Naive thymus-derived CD4-positive, alpha-beta T cell (primary cell): ENCODE data around the gene RBMX. TPM values are rescaled to one million over a fixed set of nuclear protein-coding genes. Genes with fewer than 3 reads are reported as not detected.
"Not testable (repeated sequence)": the region's sequence is repeated elsewhere in the genome, so short reads cannot be mapped to it uniquely, and the experiment has no call there.

Experiments
- ATAC-seq: fragments of 150-1000 bp; cut with Tn5 transposase; 2 replicates; pipeline ENCODE4 v1.10.0; 2021; ENCODE audit warnings: mild to moderate bottlenecking, moderate library complexity
- CTCF ChIA-PET: fragments of 350-600 bp; sonication (Branson Sonifier 250); formaldehyde crosslinking; loops from one replicate; lab custom pipeline; 2021; ENCODE audit warnings: antibody characterized with exemption; lab: Charles Lee
- POLR2A ChIA-PET: fragments of 350-600 bp; sonication (Branson Sonifier 250); formaldehyde crosslinking; loops from one replicate; lab custom pipeline; 2021; ENCODE audit warnings: antibody characterized with exemption, inconsistent platforms; lab: Charles Lee
- DNase-seq, 9 donors: peaks; one replicate each; pipeline versions ENCODE4 v3.0.0 to v3.0.0-alpha.2; 2020 to 2022; ENCODE audit warnings: mixed read lengths in 1 of 9
- H3K27ac ChIP-seq: one replicate; pipeline ENCODE4 v1.7.0; 2013; ENCODE audit warnings: mild to moderate bottlenecking, low read depth, low read length, moderate library complexity
- H3K27me3 ChIP-seq, 2 donors: one replicate each; pipeline ENCODE4 v1.7.0; 2013; ENCODE audit warnings: low read length in 2 of 2, mild to moderate bottlenecking in 2 of 2, moderate library complexity in 2 of 2; ENCODE audit not compliant: control insufficient read depth in 2 of 2, insufficient read depth in 2 of 2
- H3K36me3 ChIP-seq, 3 experiments: 1 replicate in 2 of 3; 2 replicates in 1 of 3; pipeline ENCODE4 v1.7.0; 2013; ENCODE audit warnings: low read length in 3 of 3, mild to moderate bottlenecking in 3 of 3, moderate library complexity in 1 of 3; ENCODE audit not compliant: insufficient read depth in 3 of 3, control insufficient read depth in 2 of 3
- H3K4me1 ChIP-seq, 2 donors: one replicate each; pipeline ENCODE4 v1.7.0; 2013; ENCODE audit warnings: low read length in 2 of 2, mild to moderate bottlenecking in 2 of 2, moderate library complexity in 1 of 2; ENCODE audit not compliant: control insufficient read depth in 2 of 2, insufficient read depth in 2 of 2
- H3K4me3 ChIP-seq: 2 replicates; pipeline ENCODE4 v1.7.0; 2013; ENCODE audit warnings: mild to moderate bottlenecking, low read length
- H3K9me3 ChIP-seq, 3 experiments: 1 replicate in 2 of 3; 2 replicates in 1 of 3; pipeline ENCODE4 v1.7.0; 2013; ENCODE audit warnings: low read length in 3 of 3; ENCODE audit not compliant: control insufficient read depth in 2 of 3
- H3K27ac Mint-ChIP-seq, 9 donors: one replicate each; pipeline ENCODE4 v1.8.0; 2020 to 2022; ENCODE audit warnings: mixed read lengths in 9 of 9, mild to moderate bottlenecking in 8 of 9, moderate library complexity in 5 of 9, inconsistent platforms in 2 of 9
- H3K27me3 Mint-ChIP-seq, 5 donors: one replicate each; pipeline ENCODE4 v1.8.0; 2021 to 2022; ENCODE audit warnings: mixed read lengths in 5 of 5, mild to moderate bottlenecking in 1 of 5
- H3K36me3 Mint-ChIP-seq, 5 donors: one replicate each; pipeline ENCODE4 v1.8.0; 2020 to 2022; ENCODE audit warnings: mixed read lengths in 5 of 5, mild to moderate bottlenecking in 3 of 5, inconsistent platforms in 1 of 5
- H3K4me1 Mint-ChIP-seq, 7 donors: one replicate each; pipeline ENCODE4 v1.8.0; 2020 to 2022; ENCODE audit warnings: mixed read lengths in 7 of 7, mild to moderate bottlenecking in 3 of 7, inconsistent platforms in 1 of 7
- H3K4me3 Mint-ChIP-seq, 10 donors: one replicate each; pipeline ENCODE4 v1.8.0; 2020 to 2022; ENCODE audit warnings: mild to moderate bottlenecking in 10 of 10, mixed read lengths in 10 of 10, moderate library complexity in 6 of 10, inconsistent platforms in 2 of 10
- H3K9me3 Mint-ChIP-seq, 11 donors: one replicate each; pipeline ENCODE4 v1.8.0; 2020 to 2022; ENCODE audit warnings: mixed read lengths in 11 of 11, mild to moderate bottlenecking in 4 of 11, inconsistent platforms in 1 of 11, moderate library complexity in 1 of 11
- intact Hi-C, 2 donors: fragments of 100-400 bp; cut with micrococcal nuclease; formaldehyde crosslinking; loops; one replicate each; pipeline ENCODE4 v1.15.1; 2023
- polyA plus RNA-seq, 2 donors: library from polyadenylated mRNA; unstranded; fragments of 300-500 nt; fragmentation: Illumina TruSeq; gene quantifications; one replicate each; pipeline ENCODE4 v1.2.3, GENCODE V29; 2021
- total RNA-seq, 6 experiments: library from RNA in 5 of 6; stranded (reverse) in 5 of 6; gene quantifications; 1 replicate in 5 of 6; 2 replicates in 1 of 6; pipeline ENCODE4 v1.2.3 and lab custom pipeline; 2021 to 2026

RBMX gene
- total and polyA plus RNA-seq, 7 experiments from 2014 or later: 194 to 263 (median 224) TPM

DNA sequence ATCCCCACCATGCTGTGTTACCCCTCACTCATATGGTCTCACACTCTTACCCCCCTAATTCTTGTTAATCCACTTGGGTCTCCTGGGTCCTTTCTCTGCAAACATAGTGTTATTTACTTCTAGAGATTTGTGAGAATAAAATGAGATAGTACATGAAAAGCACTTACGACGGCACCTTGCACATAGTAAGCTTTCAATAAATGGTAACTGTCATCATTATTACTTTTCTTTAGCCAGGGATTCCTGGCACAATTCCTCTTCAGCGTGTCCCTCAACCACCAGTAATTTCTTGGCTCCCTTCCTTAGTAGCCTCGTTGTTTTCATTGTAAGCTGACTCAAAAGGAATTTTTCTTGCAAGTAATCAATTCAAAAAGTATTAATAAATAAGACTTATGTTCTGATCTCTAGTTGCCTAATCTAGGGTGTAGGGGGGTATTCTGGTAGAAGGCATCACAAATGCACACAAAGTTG, 30.1 kb upstream of the RBMX start:
- peaks cover 0 to 22% (median 11%) of the 10 kb centered on the region in 7 donors for H3K4me1 Mint-ChIP-seq
- Histone ChIP-seq H3K4me3 (peak overlapping the region; percentile 84), H3K9me3 (no peaks in the 10 kb centered on the region), H3K36me3 (no peaks in the 10 kb centered on the region), H3K27ac (no peak overlapping the region), H3K4me1 (peaks cover 0 to 7% of the 10 kb centered on the region in 2 donors), H3K27me3 (no peaks in the 10 kb centered on the region)
- no peak for DNase-seq
- CTCF ChIA-PET: no interaction called here
- peak overlapping the region; percentile 87 to 97 (median 96) for H3K4me3 Mint-ChIP-seq
- no peaks in the 10 kb centered on the region for H3K27me3 Mint-ChIP-seq
- intact Hi-C loops: loop anchor here (1.0 to 10.0 kb wide), 3 partner anchors 46 to 414 kb away; no protein-coding TSS in a partner anchor
- POLR2A ChIA-PET: interaction anchor here (1.3 kb wide), 1 partner anchor 413 kb away, joined by 4 read pairs; the partner anchor contains the start of gene HTATSF1
- peak overlapping the region; percentile 2 to 97 (median 89) for H3K27ac Mint-ChIP-seq
- no peaks in the 10 kb centered on the region for H3K36me3 Mint-ChIP-seq
- H3K9me3 Mint-ChIP-seq: no peaks in the 10 kb centered on the region
- ATAC-seq: no peak

DNA sequence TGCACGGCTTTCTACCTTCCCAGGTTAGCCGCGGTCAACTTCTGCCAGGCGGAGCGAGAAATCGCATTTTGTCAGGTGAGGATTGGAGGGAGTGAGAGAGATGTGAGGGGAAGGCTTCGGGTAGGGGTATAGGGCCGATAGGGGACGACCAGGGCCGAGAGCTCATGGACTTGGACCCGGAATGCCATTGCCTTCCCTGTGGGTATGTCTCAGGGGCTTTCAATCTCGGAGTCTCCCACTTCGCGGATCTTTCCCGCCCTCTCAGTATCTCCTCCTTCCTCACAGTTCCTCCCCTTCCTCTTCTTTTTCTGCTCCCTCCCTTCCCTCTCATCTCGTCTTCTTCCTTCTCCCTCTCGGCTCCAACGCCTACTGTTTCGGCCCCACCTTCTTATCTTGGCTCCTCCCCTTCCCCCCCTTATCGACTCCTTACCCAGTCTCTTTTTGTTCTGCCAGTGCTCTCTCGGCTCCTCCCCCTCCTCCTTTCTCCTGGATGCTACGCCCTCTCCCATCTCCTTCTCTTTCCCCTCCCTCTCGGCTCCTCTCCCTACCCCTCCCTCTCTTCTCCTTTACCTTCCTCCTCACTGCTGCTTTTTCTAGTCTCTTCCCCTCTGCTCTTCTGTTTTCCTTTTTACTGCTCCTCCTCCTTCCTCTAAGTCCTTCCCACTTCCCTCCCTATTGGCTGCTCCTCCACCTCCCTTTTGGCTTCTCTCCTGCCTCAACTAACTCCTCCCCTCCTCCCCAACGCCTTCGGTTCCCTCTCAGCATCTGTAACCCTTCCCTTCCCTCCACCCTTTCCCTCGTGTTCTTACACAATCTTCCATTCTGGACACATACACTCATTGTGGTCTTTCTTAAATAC, 29.4 kb upstream of the RBMX start:
- no peaks in the 10 kb centered on the region for H3K36me3 ChIP-seq
- ATAC-seq (peak; percentile 75), DNase-seq (peak; percentile 10 to 59 (median 39))
- Mint-ChIP-seq H3K4me1 (peaks cover 0 to 22% (median 11%) of the 10 kb centered on the region in 7 donors), H3K27me3 (no peaks in the 10 kb centered on the region), H3K36me3 (no peaks in the 10 kb centered on the region), H3K9me3 (no peaks in the 10 kb centered on the region), H3K4me3 (peak overlapping the region; percentile 87 to 97 (median 96)), H3K27ac (peak overlapping the region; percentile 75 to 97 (median 91))
- CTCF ChIA-PET: no interaction called here
- peaks cover 0 to 7% of the 10 kb centered on the region in 2 donors for H3K4me1 ChIP-seq
- intact Hi-C loops: loop anchor here (1.0 to 10.0 kb wide), 6 partner anchors 30 to 936 kb away; partner anchors contain the start of gene RBMX (in 2 of the 2)
- H3K4me3 ChIP-seq: peak overlapping the region; percentile 84
- POLR2A ChIA-PET: interaction anchor here (0.5 to 2.1 kb wide), 3 partner anchors 30 to 413 kb away, joined by 4 to 11 read pairs (median 7); partner anchors contain the start of genes HTATSF1 and RBMX
- no peaks in the 10 kb centered on the region for H3K9me3 ChIP-seq
- no peaks in the 10 kb centered on the region for H3K27me3 ChIP-seq
- peak overlapping the region; percentile 89 for H3K27ac ChIP-seq

- peak overlapping the region; percentile 87 to 97 (median 96) for H3K4me3 Mint-ChIP-seq
Measured at GRCh38 chrX:136909119-136909705, 28.7 kb upstream of the RBMX start.

DNA sequence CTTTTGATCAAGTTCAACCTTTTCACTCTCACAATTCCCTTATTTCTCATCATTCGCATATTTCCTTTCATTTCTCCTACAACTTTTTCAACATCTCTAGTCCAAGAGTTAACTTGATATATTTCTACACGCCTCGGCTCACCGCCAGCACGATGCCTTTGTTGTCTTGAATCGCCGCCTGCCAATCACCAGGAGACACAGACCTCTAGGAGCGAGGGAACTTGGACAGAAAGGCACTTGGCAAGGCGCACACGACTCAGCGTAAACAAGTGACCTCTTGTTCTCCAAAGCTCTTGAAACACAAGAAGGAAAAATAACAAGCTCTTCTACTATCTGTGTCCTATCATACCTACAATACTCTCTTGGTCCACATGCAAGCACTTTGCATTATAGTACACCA, 27.1 kb upstream of the RBMX start:
- H3K4me3 ChIP-seq: no peak overlapping the region
- Mint-ChIP-seq H3K4me3 (no peak overlapping the region), H3K9me3 (no peaks in the 10 kb centered on the region), H3K36me3 (no peaks in the 10 kb centered on the region), H3K27ac (no peak overlapping the region), H3K27me3 (no peaks in the 10 kb centered on the region), H3K4me1 (peaks cover 0 to 22% (median 11%) of the 10 kb centered on the region in 7 donors)
- H3K4me1 ChIP-seq: peaks cover 0 to 7% of the 10 kb centered on the region in 2 donors
- DNase-seq: no peak
- intact Hi-C loops: no loop called here
- no peaks in the 10 kb centered on the region for H3K36me3 ChIP-seq
- CTCF ChIA-PET: no interaction called here
- no peak overlapping the region for H3K27ac ChIP-seq
- POLR2A ChIA-PET: interaction anchor here (2.0 kb wide), 1 partner anchor 27 kb away, joined by 5 read pairs; the partner anchor contains the start of gene RBMX
- H3K27me3 ChIP-seq: no peaks in the 10 kb centered on the region
- no peaks in the 10 kb centered on the region for H3K9me3 ChIP-seq
- ATAC-seq: no peak

More at GRCh38 chrX:136909119-136909705, 28.7 kb upstream of the RBMX start:
- H3K27me3 Mint-ChIP-seq: no peaks in the 10 kb centered on the region
- Histone ChIP-seq H3K4me1 (peaks cover 0 to 7% of the 10 kb centered on the region in 2 donors), H3K9me3 (no peaks in the 10 kb centered on the region), H3K4me3 (peak overlapping the region; percentile 84), H3K27me3 (no peaks in the 10 kb centered on the region), H3K36me3 (no peaks in the 10 kb centered on the region), H3K27ac (peak overlapping the region; percentile 89)
- ATAC-seq (peak; percentile 84), DNase-seq (peak; percentile 60 to 77 (median 72))
- H3K27ac Mint-ChIP-seq: peak overlapping the region; percentile 83 to 97 (median 91)
- POLR2A ChIA-PET: interaction anchor here (0.5 to 2.1 kb wide), 3 partner anchors 29 to 412 kb away, joined by 4 to 11 read pairs (median 7); partner anchors contain the start of genes HTATSF1 and RBMX
- H3K4me1 Mint-ChIP-seq: peaks cover 0 to 22% (median 11%) of the 10 kb centered on the region in 7 donors
- no peaks in the 10 kb centered on the region for H3K9me3 Mint-ChIP-seq
- CTCF ChIA-PET: no interaction called here
- no peaks in the 10 kb centered on the region for H3K36me3 Mint-ChIP-seq
- intact Hi-C loops: loop anchor here (1.0 kb wide), 4 partner anchors 29 to 935 kb away; partner anchors contain the start of gene RBMX (in 2 of the 2)

DNA sequence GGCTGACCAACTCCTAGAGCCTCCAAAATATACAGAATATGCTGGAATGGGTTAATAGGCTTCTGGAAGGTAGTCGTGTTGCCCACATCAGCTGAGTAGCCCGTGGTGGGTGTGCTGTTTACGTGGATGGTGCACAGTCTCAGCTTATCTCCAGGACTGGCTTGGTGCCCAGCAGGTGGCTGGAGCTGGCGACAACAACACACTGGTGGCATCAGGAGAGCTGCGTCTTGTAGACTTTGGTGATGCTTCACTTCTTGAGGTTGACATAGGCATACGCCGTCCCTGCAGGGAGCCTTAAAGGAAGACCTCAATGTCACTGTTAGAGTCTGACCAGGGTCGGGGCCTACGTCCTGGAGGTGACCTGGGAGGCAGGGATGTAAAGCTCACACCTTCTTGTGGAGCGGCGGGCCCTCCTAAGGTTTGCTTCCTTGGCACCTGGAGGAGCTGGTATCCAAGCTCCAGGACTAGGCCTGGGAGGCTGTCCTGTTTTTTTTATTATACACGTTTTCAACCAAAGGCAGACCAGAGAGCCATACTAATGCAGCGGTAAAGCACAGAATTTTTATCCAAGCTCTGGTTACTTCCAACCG, 26.5 kb upstream of the RBMX start:
- no peak for ATAC-seq
- H3K9me3 ChIP-seq: no peaks in the 10 kb centered on the region
- peaks cover 0 to 22% (median 11%) of the 10 kb centered on the region in 7 donors for H3K4me1 Mint-ChIP-seq
- H3K9me3 Mint-ChIP-seq: no peaks in the 10 kb centered on the region
- H3K36me3 Mint-ChIP-seq: no peaks in the 10 kb centered on the region
- DNase-seq: no peak
- H3K4me3 Mint-ChIP-seq: no peak overlapping the region
- no peaks in the 10 kb centered on the region for H3K27me3 Mint-ChIP-seq
- POLR2A ChIA-PET: interaction anchor here (2.0 kb wide), 1 partner anchor 27 kb away, joined by 5 read pairs; the partner anchor contains the start of gene RBMX
- no peak overlapping the region for H3K27ac ChIP-seq
- H3K27me3 ChIP-seq: no peaks in the 10 kb centered on the region
- H3K36me3 ChIP-seq: no peaks in the 10 kb centered on the region
- peaks cover 0 to 7% of the 10 kb centered on the region in 2 donors for H3K4me1 ChIP-seq
- no peak overlapping the region for H3K4me3 ChIP-seq
- CTCF ChIA-PET: no interaction called here
- no peak overlapping the region for H3K27ac Mint-ChIP-seq
- intact Hi-C loops: no loop called here

DNA sequence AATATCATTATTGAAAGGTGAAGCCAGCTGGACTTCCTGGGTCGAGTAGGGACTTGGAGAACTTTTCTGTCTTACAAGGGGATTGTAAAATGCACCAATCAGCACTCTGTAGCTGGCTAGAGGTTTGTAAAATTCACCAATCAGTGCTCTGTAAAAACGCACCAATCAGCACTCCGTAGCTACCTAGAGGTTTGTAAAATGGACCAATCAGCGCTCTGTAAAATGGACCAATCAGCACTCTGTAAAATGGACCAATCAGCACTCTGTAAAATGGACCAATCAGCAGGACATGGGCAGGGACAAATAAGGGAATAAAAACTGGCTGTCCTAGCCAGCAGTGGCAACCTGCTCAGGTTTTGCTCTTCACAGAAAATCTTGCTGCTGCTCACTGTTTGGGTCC, 23.5 kb upstream of the RBMX start:
- H3K36me3 Mint-ChIP-seq, H3K9me3 Mint-ChIP-seq, H3K4me1 ChIP-seq, H3K27ac ChIP-seq, H3K4me1 Mint-ChIP-seq, H3K27me3 ChIP-seq, H3K4me3 ChIP-seq, CTCF ChIA-PET, ATAC-seq, H3K27ac Mint-ChIP-seq, H3K36me3 ChIP-seq, POLR2A ChIA-PET, DNase-seq, H3K4me3 Mint-ChIP-seq, H3K9me3 ChIP-seq, H3K27me3 Mint-ChIP-seq, intact Hi-C loops: not testable (repeated sequence)
